SK-N-SH (cell line): ENCODE results near the gene TLX2. TPM values are rescaled to one million over a fixed set of nuclear protein-coding genes. Genes with fewer than 3 reads are reported as not detected.
A peak's percentile ranks its signal among the peaks of the same experiment; 100 is the strongest.

Experiments
- CTCF ChIA-PET: fragments of 300-600, 350-600 bp; formaldehyde crosslinking; extraction: SDS; loops from one replicate; lab custom pipeline; 2021; lab: Yijun Ruan, JAX
- POLR2A ChIA-PET: fragments of 350-600 bp; sonication (Branson Sonifier 250); formaldehyde crosslinking; extraction: SDS; loops from one replicate; lab custom pipeline; 2020; ENCODE audit warnings: antibody characterized with exemption, inconsistent platforms; lab: Yijun Ruan, JAX
- DNase-seq: peaks from one replicate; pipeline ENCODE4 v3.0.0; 2012
- H2AFZ ChIP-seq: fragments of 200-600 bp; sonication (generic); 2 replicates; pipeline ENCODE4 v1.8.1; 2016; ENCODE audit warnings: antibody characterized with exemption, mild to moderate bottlenecking, low read depth
- H3F3A ChIP-seq: fragments of 200-600 bp; sonication (generic); replicated peaks from 2 replicates; pipeline ENCODE3; 2016; ENCODE audit warnings: antibody characterized with exemption, mild to moderate bottlenecking; ENCODE audit not compliant: insufficient read depth
- H3K27ac ChIP-seq, 2 experiments: fragments of 200-500 bp in 1 of 2; fragments of 200-600 bp in 1 of 2; sonication (Bioruptor generic) in 1 of 2; sonication (generic), shearing (Covaris generic) in 1 of 2; 2 replicates each; pipeline versions ENCODE4 v1.5.1 to v1.6.1; 2014 to 2016; ENCODE audit warnings: low read depth in 2 of 2, inconsistent platforms in 1 of 2, low read length in 1 of 2, mild to moderate bottlenecking in 1 of 2, mixed read lengths in 1 of 2
- H3K27me3 ChIP-seq: fragments of 200-600 bp; sonication (generic), shearing (Covaris generic); 2 replicates; pipeline ENCODE4 v1.6.1; 2016; ENCODE audit warnings: mixed run types; ENCODE audit not compliant: insufficient read depth
- H3K36me3 ChIP-seq, 2 experiments: fragments of 200-500 bp in 1 of 2; fragments of 200-600 bp in 1 of 2; sonication (Bioruptor generic) in 1 of 2; sonication (generic) in 1 of 2; replicated peaks in 1 of 2; 2 replicates each; pipeline versions ENCODE3 to v1.5.1; 2014 to 2016; ENCODE audit warnings: low read length in 1 of 2, mild to moderate bottlenecking in 1 of 2; ENCODE audit not compliant: insufficient read depth in 2 of 2, control insufficient read depth in 1 of 2
- H3K4me1 ChIP-seq, 2 experiments: fragments of 200-500 bp in 1 of 2; fragments of 200-600 bp in 1 of 2; sonication (Bioruptor generic) in 1 of 2; sonication (generic), shearing (Covaris generic) in 1 of 2; 2 replicates each; pipeline versions ENCODE4 v1.5.1 to v1.6.1; 2014 to 2016; ENCODE audit warnings: low read depth in 1 of 2, low read length in 1 of 2, mixed run types in 1 of 2; ENCODE audit not compliant: insufficient read depth in 2 of 2, control insufficient read depth in 1 of 2
- H3K4me2 ChIP-seq: fragments of 200-600 bp; sonication (generic), shearing (Covaris generic); 2 replicates; pipeline ENCODE4 v1.6.1; 2017; ENCODE audit warnings: mixed run types
- H3K4me3 ChIP-seq, 2 experiments: fragments of 200-500 bp in 1 of 2; fragments of 200-600 bp in 1 of 2; sonication (Bioruptor generic) in 1 of 2; sonication (generic), shearing (Covaris generic) in 1 of 2; 2 replicates each; pipeline versions ENCODE4 v1.5.1 to v1.8.1; 2014 to 2016; ENCODE audit warnings: low read depth in 2 of 2, inconsistent platforms in 1 of 2, low read length in 1 of 2, mild to moderate bottlenecking in 1 of 2, mixed read lengths in 1 of 2, moderate library complexity in 1 of 2
- H3K79me2 ChIP-seq: fragments of 200-600 bp; sonication (generic); 2 replicates; pipeline ENCODE4 v1.8.1; 2017; ENCODE audit warnings: mild to moderate bottlenecking; ENCODE audit not compliant: insufficient read depth
- H3K9ac ChIP-seq: fragments of 200-600 bp; sonication (generic); 2 replicates; pipeline ENCODE4 v1.6.1; 2017; ENCODE audit warnings: mixed run types
- H3K9me2 ChIP-seq: fragments of 200-600 bp; sonication (generic); 2 replicates; pipeline ENCODE4 v1.6.1; 2017; ENCODE audit warnings: mixed run types
- H3K9me3 ChIP-seq: fragments of 200-600 bp; sonication (generic); 2 replicates; pipeline ENCODE4 v1.6.1; 2017; ENCODE audit warnings: mixed run types, mild to moderate bottlenecking, moderate library complexity
- H4K20me1 ChIP-seq: fragments of 200-600 bp; sonication (generic); 2 replicates; pipeline ENCODE4 v1.6.1; 2017; ENCODE audit warnings: mild to moderate bottlenecking, mixed run types; ENCODE audit not compliant: insufficient read depth
- CHD2 ChIP-seq: fragments of 150-350 bp; IDR thresholded peaks from 2 replicates; pipeline ENCODE4 v1.6.1; 2018; ENCODE audit warnings: low read length; ENCODE audit not compliant: partially characterized antibody
- EP300 ChIP-seq, 2 experiments: IDR thresholded peaks; 2 replicates each; pipeline versions ENCODE4 v1.4.0 to v1.6.1; 2012; ENCODE audit warnings: borderline replicate concordance in 1 of 2, low read depth in 1 of 2, low read length in 1 of 2
- FOSL2 ChIP-seq: IDR thresholded peaks from 2 replicates; pipeline ENCODE4 v1.4.0; 2012; ENCODE audit warnings: low read depth, mild to moderate bottlenecking, moderate library complexity, borderline replicate concordance
- FOXJ3 ChIP-seq: sonication (generic); formaldehyde crosslinking; IDR thresholded peaks from 2 replicates; pipeline ENCODE4 v1.5.1; 2020; ENCODE audit warnings: mild to moderate bottlenecking, missing genetic modification reagents
- GATA2 ChIP-seq: sonication (generic); formaldehyde crosslinking; IDR thresholded peaks from 2 replicates; pipeline ENCODE4 v1.5.0; 2020; ENCODE audit warnings: mild to moderate bottlenecking, missing genetic modification reagents
- JUND ChIP-seq: IDR thresholded peaks from 2 replicates; pipeline ENCODE4 v1.4.0; 2012
- MAX ChIP-seq: IDR thresholded peaks from 2 replicates; pipeline ENCODE4 v1.4.0; 2012; ENCODE audit warnings: low read depth
- MEF2A ChIP-seq: IDR thresholded peaks from 2 replicates; pipeline ENCODE4 v1.4.0; 2012; ENCODE audit warnings: low read depth, borderline replicate concordance
- MXI1 ChIP-seq: IDR thresholded peaks from 2 replicates; pipeline ENCODE4 v1.6.1; 2012; ENCODE audit warnings: mild to moderate bottlenecking, low read depth, low read length, improper control_type of control experiment
- NFIC ChIP-seq: IDR thresholded peaks from 2 replicates; pipeline ENCODE4 v1.4.0; 2012; ENCODE audit warnings: borderline replicate concordance
- PBX3 ChIP-seq: IDR thresholded peaks from 2 replicates; pipeline ENCODE4; 2012
- POLR2AphosphoS5 ChIP-seq: IDR thresholded peaks from 2 replicates; pipeline ENCODE4 v1.6.1; 2012; ENCODE audit warnings: low read depth, low read length
- RAD21 ChIP-seq: IDR thresholded peaks from 2 replicates; pipeline ENCODE4 v1.6.1; 2012; ENCODE audit warnings: mild to moderate bottlenecking, low read length
- RCOR1 ChIP-seq: fragments of 150-350 bp; IDR thresholded peaks from 2 replicates; pipeline ENCODE4 v1.6.1; 2017; ENCODE audit warnings: antibody characterized with exemption, low read length
- REST ChIP-seq: IDR thresholded peaks from 2 replicates; pipeline ENCODE4 v1.6.1; 2012; ENCODE audit warnings: mild to moderate bottlenecking, low read depth, low read length, moderate library complexity
- RFX5 ChIP-seq: IDR thresholded peaks from 2 replicates; pipeline ENCODE4 v1.6.1; 2012; ENCODE audit warnings: mild to moderate bottlenecking, improper control_type of control experiment, low read length
- TCF12 ChIP-seq: IDR thresholded peaks from 2 replicates; pipeline ENCODE4 v1.4.0; 2012
- TEAD4 ChIP-seq: IDR thresholded peaks from 2 replicates; pipeline ENCODE4 v1.4.0; 2012; ENCODE audit warnings: mild to moderate bottlenecking, borderline replicate concordance; ENCODE audit not compliant: insufficient read depth
- USF1 ChIP-seq: IDR thresholded peaks from 2 replicates; pipeline ENCODE4 v1.4.0; 2012; ENCODE audit warnings: low read depth, borderline replicate concordance
- YY1 ChIP-seq: IDR thresholded peaks from 2 replicates; pipeline ENCODE4 v1.4.0; 2012; ENCODE audit warnings: low read depth, mild to moderate bottlenecking
- WGBS: methylation state at CpG from one replicate; pipeline ENCODE4 v1.1.6; 2017; ENCODE audit warnings: low lambda C conversion rate; 5-methylcytosine and 5-hydroxymethylcytosine counted together
- polyA plus RNA-seq, 3 experiments: library from polyadenylated mRNA; depleted of rRNA; stranded (reverse); fragments of >200 nt; gene quantifications; 2 replicates each; pipeline ENCODE4 v1.2.3, GENCODE V29; 2012

Gene TLX2
- polyA plus RNA-seq, 1 of the 3 experiments (the other 2 are of a cell fraction), result 24.5 TPM

GRCh38 chr2:74507926-74508520 lies 6.2 kb upstream of the TLX2 start:
- ChIA-PET CTCF (interaction anchor here (0.9 to 7.5 kb wide), 9 partner anchors 9 to 80 kb away, joined by 3 to 80 read pairs (median 5); partner anchors contain the start of genes AUP1, CCDC142, DQX1 and HTRA2), POLR2A (interaction anchor here (0.9 to 2.3 kb wide), 6 partner anchors 10 to 34 kb away, joined by 3 to 11 read pairs (median 8); partner anchors contain the start of genes CCDC142, DQX1 and TTC31)
- WGBS, result 9% methylated on average over 33 of the region's 38 CpGs
- H3F3A ChIP-seq, result peaks cover 33% of the 10 kb centered on the region
- H3K4me2 ChIP-seq, result peak overlapping the region; percentile 96
- peaks cover 24 to 31% of the 10 kb centered on the region in 2 experiments; a peak in 3 of 4 replicates for H3K4me1 ChIP-seq
- peak overlapping the region; percentile 84 to 86 for H3K4me3 ChIP-seq
- no peaks in the 10 kb centered on the region for H4K20me1 ChIP-seq
- H3K36me3 ChIP-seq, result peaks cover 15 to 20% of the 10 kb centered on the region in 2 experiments
- H2AFZ ChIP-seq, result peak overlapping the region; percentile 85
- peak; percentile 87 for DNase-seq
- H3K79me2 ChIP-seq, result peaks cover 22% of the 10 kb centered on the region; the same call in 1 of the 2 replicates
- no peaks in the 10 kb centered on the region for H3K9me3 ChIP-seq
- peak; percentile 95 for TF ChIP-seq CHD2
- TF ChIP-seq FOXJ3 (CRISPR knock-in tag), result peak; percentile 71
- TF ChIP-seq MAX, result peak; percentile 77
- no peak for TF ChIP-seq USF1
- TF ChIP-seq YY1, result no peak
- TF ChIP-seq POLR2AphosphoS5, result peak; percentile 70
- 0 out of 2 replicates have a peak, but pooled peaks have one; percentile 3 for TF ChIP-seq FOSL2
- TF ChIP-seq PBX3, result peak; percentile 36
- no peak for TF ChIP-seq RAD21
- no peak; the same call in 1 of the 2 replicates for TF ChIP-seq JUND
- no peak for TF ChIP-seq MEF2A
- TF ChIP-seq RFX5, result no peak
- TF ChIP-seq RCOR1, result peak; percentile 92
- TF ChIP-seq MXI1, result peak; percentile 50
- TF ChIP-seq REST, result no peak; the same call in 1 of the 2 replicates
- peak; percentile 47 to 96; a peak in 3 of 4 replicates for TF ChIP-seq EP300 (IDR thresholded peaks at IDR 0.05; ENCODE audit: borderline replicate concordance in 1 of 2, low read depth in 1 of 2, low read length in 1 of 2)
- TF ChIP-seq TEAD4, result peak; percentile 46; the same call in 1 of the 2 replicates
- no peak for TF ChIP-seq NFIC
- peak; percentile 94 for TF ChIP-seq TCF12
- peak; percentile 64; the same call in 1 of the 2 replicates for TF ChIP-seq GATA2 (CRISPR knock-in tag)
- no peaks in the 10 kb centered on the region for H3K9me2 ChIP-seq
- peak overlapping the region; percentile 99 to 100 for H3K27ac ChIP-seq
- H3K27me3 ChIP-seq, result no peaks in the 10 kb centered on the region
- H3K9ac ChIP-seq, result peak overlapping the region; percentile 95
